ENCODE data around the gene MAPK8IP1.

GRCh38 chr11:45925550-45925949 is 40.1 kb downstream of the MAPK8IP1 start:
- TF ChIP-seq POLR2A (IDR thresholded peaks at IDR 0.05) (no peak), CTCF (IDR thresholded peaks at IDR 0.05) (no peak)

Measured in stomach (tissue), 4 donors.